Hematopoietic multipotent progenitor cell (in vitro differentiated cells): ENCODE results near the gene STRADB. TPM values are rescaled to one million over a fixed set of nuclear protein-coding genes. Genes with fewer than 3 reads are reported as not detected.

Experiments
- small RNA-seq: library from RNA; depleted of rRNA; stranded (forward); fragments of <200 nt; gene quantifications from one replicate; pipeline ENCODE3, GENCODE V24; 2012
- total RNA-seq: library from RNA; depleted of rRNA; stranded (reverse); fragments of >200 nt; gene quantifications from one replicate; pipeline ENCODE4 v1.2.3, GENCODE V29; 2012

Gene STRADB
- total RNA-seq, 1 donor, result 17.8 TPM

Small RNA genes within 50 kb of the gene (small RNA-seq; reads per million reads assigned to genes)
- not detected for gene RF00019

Other genes with a start within 250 kb of the STRADB start
- 35.0 TPM for gene CASP8, start 191.2 kb upstream of the STRADB start, total RNA-seq
- gene FLACC1, start 94.4 kb upstream of the STRADB start, total RNA-seq, result 0.27 TPM
- 11.8 TPM for gene TRAK2, start 282 bp upstream of the STRADB start, total RNA-seq
- gene TMEM237, start 191.8 kb downstream of the STRADB start, total RNA-seq, result 8.6 TPM
- under 0.01 TPM for gene MPP4, start 246.9 kb downstream of the STRADB start, total RNA-seq